ENCODE measurements around the gene UBA7. TPM values are rescaled to one million over a fixed set of nuclear protein-coding genes. Genes with fewer than 3 reads are reported as not detected.

The UBA7 gene
- total RNA-seq, 1 experiment from 2014 or later: 5.1 TPM

DNA sequence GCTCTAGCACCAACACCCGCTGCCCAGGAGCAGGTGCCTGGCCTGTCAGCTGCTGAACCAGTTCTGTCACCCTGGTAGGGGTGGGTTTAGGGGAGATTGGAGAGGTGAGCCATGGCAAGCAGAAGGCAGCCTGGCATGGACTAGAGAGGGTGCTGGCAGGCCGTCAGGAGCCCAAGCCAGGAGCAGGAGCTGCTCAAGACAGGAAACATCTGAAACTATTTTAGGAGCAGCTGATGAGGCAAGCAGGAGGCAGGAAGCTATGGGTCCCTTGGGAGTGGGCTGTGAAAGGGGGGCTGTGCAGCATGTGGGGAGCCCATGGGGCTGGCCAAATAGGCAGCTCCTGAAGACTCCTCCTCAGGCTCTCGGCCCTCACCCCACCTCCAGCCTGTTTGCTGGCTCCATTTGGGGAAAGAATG is 8.4 kb downstream of the UBA7 start:
- no peak for DNase-seq (ENCODE audit: low read depth)

DNA sequence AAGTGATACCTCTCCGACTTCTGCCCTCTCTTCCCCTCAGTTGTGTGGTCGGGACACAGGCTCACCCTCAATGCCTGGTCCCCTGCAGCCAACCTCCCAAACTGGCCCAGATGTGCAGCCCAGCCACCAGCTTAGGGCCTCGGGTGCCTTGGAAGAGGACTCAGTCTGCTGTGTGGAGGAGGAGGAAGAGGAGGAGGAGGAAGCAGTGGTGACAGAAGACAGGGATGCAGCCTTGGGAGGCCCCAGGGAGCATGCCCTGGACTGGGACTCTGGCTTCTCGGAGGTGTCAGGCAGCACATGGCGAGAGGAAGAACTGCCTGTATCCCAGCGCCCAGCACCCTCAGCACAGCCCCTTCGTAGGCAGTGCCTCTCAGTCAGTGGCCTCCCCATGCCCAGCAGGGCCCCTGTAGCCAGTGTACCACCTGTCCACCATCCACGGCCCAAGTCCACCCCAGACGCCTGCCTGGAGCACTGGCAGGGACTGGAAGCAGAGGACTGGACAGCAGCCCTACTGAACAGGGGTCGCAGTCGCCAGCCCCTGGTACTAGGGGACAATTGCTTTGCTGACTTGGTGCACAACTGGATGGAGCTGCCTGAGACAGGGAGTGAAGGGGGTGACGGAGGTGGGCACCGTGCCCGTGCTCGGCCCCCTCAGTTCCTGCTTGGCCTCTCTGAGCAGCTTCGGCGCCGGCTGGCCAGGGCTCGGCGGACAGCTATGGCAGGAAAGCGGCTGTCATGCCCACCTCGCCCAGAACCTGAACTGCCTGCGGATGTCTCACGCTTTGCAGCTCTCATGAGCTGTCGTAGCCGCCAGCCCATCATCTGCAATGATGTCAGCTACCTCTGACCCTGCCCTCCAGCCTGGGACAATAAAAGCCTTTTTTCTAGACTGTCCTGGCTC is 9.4 kb downstream of the UBA7 start:
- DNase-seq (ENCODE audit: low read depth): no peak

- DNase-seq (ENCODE audit: low read depth): peak; percentile 14
Measured at GRCh38 chr3:49803465-49804140, 10.2 kb downstream of the UBA7 start.

DNA sequence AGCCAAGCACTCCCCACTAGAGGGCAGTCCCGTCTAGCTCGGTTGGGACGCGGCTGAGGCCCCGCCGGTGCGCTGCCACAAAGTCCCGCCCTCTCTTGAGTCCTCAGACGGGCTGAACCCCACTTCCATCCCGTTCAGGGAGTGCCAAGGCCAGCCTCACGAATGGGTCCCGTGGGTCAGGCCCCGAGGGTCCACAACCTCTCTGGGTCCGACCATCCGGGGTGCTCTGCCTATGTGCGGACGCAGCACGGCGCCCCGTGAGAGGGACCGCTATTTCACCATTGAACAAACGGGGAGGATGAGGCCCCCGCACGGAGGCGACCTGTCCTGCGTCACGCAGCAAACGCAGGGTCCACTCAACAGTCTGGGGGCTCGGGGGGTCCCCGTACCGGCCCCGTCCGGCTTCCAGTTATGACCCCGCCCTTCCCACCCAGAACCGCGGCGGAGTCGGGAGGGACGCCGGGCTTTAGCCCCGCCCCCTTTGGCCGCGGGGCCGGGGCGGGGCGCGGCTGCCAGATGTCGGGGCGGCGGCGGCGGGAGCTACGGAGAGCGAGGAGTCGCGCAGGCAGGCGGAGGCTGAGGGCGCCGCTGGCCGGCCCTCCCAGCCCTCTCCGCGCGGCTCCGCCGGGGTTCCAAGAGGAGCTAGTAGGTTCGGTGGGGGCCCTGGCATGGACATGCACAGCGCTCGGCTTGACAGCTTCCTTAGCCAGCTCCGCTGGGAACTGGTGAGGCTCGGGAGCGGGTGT is 10.9 kb downstream of the UBA7 start, which contains the start of gene INKA1:
TSS of gene INKA1 (plus strand) at position 543 of the 746 bp plus-strand sequence. CDS start at position 675, 132 bp downstream.
- peak; percentile 87 for DNase-seq (ENCODE audit: low read depth)

GRCh38 chr3:49801160-49801559 is 12.6 kb downstream of the UBA7 start:
- DNase-seq (ENCODE audit: low read depth): no peak

DNA sequence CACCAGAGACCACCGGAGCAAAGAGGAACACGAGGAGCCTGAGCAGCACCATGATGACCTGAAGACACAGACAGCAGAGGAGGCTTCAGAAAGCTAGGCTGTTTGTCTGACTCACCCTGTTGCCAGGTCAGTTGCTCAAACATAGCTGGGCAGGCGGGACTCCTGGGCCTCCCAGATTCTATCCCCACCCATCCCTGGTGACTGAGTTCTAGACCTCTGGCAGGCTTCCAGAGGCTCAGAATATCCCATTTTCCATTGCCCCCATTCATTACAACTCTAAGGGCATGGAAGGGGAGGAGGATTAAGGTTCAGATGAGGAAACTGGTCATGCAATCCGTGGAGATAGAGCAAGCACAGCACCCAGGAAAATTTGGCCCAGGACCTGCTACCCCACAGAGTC is 14.0 kb downstream of the UBA7 start, which contains the start of gene CDHR4:
TSS of gene CDHR4 (minus strand) at position 113 of the 400 bp plus-strand sequence. CDS start at position 52, 61 bp downstream.
- DNase-seq (ENCODE audit: low read depth): no peak

- DNase-seq (ENCODE audit: low read depth): no peak
Measured at GRCh38 chr3:49799105-49799504, 14.6 kb downstream of the UBA7 start.

- DNase-seq (ENCODE audit: low read depth): no peak
Measured at GRCh38 chr3:49794926-49795905, 18.5 kb downstream of the UBA7 start.

DNA sequence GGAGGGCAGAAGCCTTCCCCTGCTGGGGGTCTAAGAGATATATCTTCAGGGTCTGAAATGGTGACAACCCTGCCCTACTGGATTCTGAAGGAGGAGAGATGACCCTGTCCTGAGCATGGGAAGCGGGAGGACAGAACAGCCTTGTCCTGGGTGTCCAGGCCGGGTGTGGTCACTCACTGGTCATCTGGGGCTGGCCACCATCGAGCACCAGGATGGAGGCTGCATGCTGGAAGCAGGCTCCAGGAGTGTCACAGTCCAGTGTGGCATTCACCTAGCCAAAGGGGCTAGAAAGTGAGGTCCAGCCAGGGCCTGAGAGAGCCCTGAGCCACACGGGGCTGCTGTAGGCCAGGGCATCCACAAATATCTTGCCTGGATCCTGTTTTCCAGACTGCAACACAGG is 19.3 kb downstream of the UBA7 start:
- no peak for DNase-seq (ENCODE audit: low read depth)

DNA sequence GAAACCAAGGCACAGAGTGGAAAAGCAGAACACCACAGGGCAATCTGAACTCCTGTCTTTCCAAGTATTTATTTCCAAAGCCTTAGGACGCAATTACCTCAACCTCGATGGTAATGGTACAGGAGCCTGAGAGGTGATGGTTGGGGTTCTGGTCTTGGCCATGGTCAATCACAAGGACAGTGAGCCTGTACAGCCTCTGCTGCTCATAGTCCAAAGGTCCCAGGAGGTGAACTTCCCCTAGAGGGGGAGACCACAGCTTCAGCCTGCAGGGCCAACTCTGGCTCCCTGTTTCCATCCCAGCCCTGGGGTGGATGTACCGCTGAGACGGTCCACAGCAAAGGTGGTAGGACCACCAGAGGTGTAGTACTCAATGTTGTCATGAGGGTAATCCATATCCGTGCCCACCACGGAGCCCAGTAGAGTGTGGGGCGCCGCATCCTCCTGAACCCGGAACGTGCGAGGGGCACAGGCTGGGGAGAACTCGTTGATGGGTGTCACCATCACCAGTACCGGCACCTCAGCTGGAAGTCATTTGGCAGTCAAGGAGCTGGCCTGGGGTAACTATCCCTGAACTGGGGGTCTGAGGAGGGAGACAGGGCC is 20.2 kb downstream of the UBA7 start:
- no peak for DNase-seq (ENCODE audit: low read depth)

GRCh38 chr3:49792371-49793150 is 21.2 kb downstream of the UBA7 start:
- DNase-seq (ENCODE audit: low read depth): no peak

GRCh38 chr3:49791571-49791970 is 22.2 kb downstream of the UBA7 start:
- DNase-seq (ENCODE audit: low read depth): no peak

DNA sequence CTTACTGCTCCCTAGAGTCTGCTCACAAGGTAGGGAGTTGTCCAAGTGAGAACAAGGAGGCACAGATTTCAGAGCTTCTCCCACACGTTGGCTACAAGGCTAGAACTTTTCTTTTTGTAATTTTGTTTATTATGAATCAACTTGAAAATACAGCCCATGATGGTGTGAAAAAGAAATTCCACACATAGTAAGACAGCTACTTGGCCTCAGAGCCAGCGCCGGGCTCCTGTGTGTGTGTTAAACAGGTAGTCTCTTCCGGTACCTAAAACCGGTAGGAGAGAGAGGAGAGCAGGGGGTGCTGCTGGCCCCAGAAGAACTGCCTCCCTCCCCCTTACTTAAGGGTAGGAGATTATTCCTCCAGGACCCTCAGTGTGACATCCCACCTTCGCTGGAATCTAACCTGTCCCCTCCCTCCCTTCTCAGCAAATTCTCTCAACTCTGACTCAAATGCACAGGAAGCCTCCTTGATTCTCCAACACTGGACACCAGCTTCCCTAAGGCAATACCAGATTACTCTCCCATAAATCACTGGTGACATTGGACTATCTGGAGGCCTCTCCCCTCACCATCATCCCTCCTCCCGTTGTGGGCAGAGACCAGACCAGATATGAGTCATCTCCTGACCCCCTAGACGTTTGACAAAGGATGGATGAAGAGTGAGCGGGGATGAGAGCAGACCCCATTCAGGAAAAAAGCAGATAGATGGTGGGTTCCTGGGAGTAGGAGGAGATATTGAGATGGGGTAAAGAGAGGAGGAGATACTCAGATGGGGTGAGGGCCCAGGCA is 22.9 kb downstream of the UBA7 start:
- peak; percentile 22 for DNase-seq (ENCODE audit: low read depth)

DNA sequence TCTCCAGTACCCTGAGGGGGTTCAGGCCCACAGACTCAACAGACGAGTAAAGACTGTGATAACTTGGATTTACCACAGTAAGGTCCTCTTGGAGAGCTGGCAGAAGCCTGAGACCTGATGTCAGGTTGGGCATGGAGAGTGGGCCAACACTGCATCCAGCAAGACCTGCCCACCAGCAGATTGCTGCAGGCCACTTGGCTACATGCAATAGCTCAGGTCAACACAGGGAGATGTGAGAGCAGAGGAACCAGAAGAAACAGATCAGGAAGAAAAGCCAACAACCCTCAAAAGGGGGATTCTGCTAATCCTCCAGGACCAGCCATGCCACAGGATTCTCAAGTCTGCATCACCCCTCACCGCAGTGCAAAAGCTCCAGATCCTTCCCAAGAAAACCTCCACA is 25.7 kb downstream of the UBA7 start:
- DNase-seq (ENCODE audit: low read depth): no peak

DNA sequence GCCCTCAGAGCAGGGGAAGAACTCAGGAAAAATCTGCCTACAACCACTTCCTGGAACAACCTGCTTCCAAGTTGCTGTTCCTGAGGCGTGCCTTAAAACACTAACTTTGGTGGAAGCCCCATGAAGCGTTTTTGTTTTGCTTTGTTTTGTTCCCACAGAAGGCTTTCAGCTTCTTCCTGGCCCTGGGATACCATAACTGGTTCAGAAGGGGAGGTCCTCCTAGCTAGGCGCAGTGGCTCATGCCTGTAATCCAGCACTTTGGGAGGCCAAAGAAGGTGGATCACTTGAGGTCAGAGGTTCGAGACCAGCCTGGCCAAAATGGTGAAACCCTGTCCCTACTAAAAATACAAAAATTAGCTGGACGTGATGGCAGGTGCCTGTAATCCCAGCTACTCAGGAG is 26.2 kb downstream of the UBA7 start:
- DNase-seq (ENCODE audit: low read depth): no peak

- DNase-seq (ENCODE audit: low read depth): no peak
Measured at GRCh38 chr3:49787182-49787464, 26.6 kb downstream of the UBA7 start.

DNA sequence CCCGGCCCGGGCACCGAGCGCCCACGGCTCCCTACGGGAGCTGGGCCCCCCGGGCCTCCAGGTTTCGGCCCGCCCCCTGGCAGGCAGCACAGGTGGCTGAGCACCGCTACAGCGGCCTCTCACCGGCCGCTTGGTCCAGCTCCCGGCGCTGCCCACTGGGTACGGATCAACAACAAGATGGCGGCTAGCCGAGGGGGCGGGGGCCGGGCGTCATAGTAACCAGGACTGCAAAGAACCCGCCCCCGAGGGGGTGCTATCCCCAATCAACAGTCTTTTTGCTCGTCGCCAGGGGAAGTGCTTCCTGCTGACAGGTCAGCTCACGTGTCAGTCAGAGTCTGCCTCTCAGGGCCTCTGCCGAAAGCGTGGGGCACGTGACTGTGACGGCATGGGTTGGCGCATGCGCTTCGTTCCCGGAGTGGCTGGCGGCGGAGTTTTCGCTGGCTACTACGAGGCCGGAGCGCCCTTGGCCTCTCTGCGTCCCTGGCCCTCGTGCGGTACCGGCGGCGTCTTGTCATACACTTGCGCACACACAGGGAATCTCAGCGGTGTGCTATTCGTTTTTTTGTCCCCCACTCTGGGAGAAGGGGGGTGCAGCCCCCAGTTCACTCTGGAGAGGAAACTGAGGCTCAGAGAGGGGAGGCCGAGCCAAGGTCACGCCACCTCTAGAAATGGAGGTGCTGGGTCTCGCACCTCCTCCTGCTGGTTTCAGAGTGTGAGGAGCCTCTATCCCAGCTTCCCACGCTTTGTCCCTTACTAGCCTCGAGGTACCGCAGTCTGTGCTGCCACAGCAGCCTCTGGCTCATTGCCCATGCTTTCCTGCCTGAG is 27.2 kb downstream of the UBA7 start, which contains the start of gene IP6K1:
TSS of gene IP6K1 (minus strand) at position 186 of the 825 bp plus-strand sequence. CDS start 38,502 bp downstream, outside the sequence.
- peak; percentile 99 for DNase-seq (ENCODE audit: low read depth)
